T follicular helper cell (primary cell): ENCODE data around the gene DAZAP1.
A peak's percentile ranks its signal among the peaks of the same experiment; 100 is the strongest.

ENCODE experiments used
- DNase-seq: peaks from one replicate; pipeline ENCODE4 v3.0.0-alpha.2; 2020; ENCODE audit warnings: low read depth

DAZAP1 gene

GRCh38 chr19:1377176-1377964 is 30.0 kb upstream of the DAZAP1 start:
- no peak for DNase-seq

- no peak for DNase-seq
These were observed 29.2 kb upstream of the DAZAP1 start for GRCh38 chr19:1377965-1378785.

- DNase-seq: no peak
These were observed 28.1 kb upstream of the DAZAP1 start for GRCh38 chr19:1379126-1379905.

DNA sequence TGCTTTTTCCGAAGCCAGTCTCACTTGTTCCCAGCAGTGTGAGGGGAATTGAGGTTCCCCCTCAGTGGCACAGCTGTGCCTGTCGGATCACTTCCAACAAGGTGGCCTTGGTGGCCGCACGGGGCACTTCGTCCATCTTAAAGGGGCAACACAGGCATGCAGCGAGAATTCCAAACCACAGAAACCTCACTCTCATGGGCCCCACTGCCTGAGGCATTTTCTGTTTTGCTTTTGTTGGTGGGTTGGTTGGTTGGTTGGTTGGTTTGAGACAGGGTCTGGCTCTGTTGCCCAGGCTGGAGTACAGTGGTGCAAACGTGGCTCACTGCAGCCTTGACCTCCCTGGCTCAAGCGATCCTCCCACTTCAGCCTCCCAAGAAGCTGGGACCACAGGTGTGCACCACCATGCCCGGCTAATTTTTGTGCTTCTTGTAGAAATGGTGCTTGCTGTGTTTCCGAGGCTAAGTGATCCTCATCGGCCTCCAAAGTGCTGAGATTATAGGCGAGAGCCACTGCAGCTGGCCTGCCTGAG is 27.4 kb upstream of the DAZAP1 start:
- no peak for DNase-seq

DNA sequence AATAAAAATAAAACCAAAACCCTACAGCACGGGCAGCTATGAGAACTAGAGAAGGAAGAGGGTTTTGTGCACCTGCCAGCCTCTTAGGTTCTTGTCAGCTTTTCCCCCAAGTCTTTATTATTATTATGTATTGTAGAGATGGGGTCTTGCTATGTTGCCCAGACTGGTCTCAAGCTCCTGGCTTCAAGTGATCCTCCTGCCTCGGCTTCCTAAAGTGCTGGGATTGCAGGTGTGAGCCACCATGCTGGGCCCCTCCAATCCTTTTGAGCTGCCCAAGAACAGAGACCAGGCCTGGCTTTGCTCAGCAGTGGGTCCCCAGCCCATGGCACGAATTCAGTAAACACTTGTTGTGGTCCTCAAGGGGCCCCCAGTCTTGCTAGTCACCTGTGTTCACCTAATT is 25.1 kb upstream of the DAZAP1 start:
- no peak for DNase-seq

DNA sequence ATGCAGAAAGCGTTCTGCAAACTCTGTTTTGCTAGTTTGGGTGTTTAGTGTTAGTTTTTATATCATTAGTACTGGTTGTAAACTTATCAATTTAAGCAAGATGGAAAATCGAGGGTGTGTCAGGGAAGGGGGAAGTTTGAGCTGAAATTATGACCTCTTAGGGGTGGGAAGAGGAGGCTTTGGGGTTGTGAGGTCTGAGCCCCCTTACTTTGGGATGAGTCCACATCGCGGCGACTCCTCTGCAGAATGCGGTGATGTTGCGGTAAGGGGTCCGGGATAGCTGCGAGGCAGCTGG is 24.4 kb upstream of the DAZAP1 start:
- DNase-seq: no peak

DNA sequence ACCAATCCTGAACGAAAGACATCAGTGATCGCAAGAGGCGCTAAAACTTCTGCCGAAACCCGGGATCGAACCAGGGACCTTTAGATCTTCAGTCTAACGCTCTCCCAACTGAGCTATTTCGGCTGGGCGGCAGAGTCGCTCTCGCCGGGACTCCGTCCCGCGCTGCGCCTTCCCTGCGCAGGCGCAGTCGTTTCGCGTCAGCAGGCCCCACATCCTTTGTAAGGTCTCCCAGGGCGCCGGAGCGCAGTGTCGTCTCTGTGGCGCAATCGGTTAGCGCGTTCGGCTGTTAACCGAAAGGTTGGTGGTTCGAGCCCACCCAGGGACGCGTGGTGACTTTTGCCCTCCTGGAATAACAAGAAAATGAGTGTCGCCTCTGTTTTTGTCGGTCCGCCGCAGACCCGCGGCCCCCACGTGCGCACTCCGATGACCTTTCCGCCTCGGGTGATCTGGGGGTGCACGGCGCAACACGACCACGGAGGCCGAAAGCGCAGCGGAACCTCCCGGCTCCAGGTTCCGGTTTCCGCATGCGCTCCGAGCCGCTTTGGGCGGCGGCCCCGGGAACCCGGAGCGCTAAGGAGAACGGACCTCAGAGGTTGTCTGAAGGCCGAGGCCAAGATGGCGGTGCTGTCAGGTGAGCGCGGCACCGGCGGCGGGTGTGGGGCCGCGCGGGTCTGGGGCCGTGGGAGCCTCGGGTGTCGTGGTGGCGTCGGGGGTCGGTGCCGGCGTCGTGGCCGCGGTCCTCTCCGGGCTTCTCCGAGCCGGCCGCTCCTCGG is 23.9 kb upstream of the DAZAP1 start, which contains the start of gene NDUFS7:
NDUFS7 (plus strand) TSS at position 596 of the 773 bp plus-strand sequence; CDS start at position 616, 20 bp downstream.
- peak; percentile 86 for DNase-seq

GRCh38 chr19:1384085-1384462 is 23.3 kb upstream of the DAZAP1 start:
- no peak for DNase-seq

- DNase-seq: no peak
These were observed 22.8 kb upstream of the DAZAP1 start for GRCh38 chr19:1384478-1385110.

DNA sequence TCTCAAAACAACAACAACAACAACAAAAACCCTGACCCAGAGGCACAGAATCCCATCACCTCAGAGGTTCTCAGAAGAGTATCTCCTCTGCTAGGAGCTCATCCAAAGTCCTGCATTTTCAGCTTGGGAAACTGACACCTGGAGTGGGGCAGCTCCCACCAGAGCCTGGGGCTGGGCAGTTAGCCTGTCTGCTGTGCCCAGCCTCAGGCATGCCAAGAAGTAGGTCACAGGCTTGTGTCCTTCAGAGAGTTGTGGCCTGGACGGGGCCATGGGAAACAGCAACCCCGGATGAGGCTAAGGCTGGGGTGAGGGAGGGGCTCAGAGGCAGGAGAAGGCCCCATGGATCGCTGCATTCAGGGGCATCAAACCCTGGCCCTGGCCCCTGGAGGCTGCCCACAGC is 21.6 kb upstream of the DAZAP1 start:
- DNase-seq: no peak

- DNase-seq: no peak
These were observed 20.3 kb upstream of the DAZAP1 start for GRCh38 chr19:1386945-1387683.

- DNase-seq: no peak
These were observed 19.4 kb upstream of the DAZAP1 start for GRCh38 chr19:1387684-1388636.

GRCh38 chr19:1388637-1389026 is 18.8 kb upstream of the DAZAP1 start:
- no peak for DNase-seq

DNA sequence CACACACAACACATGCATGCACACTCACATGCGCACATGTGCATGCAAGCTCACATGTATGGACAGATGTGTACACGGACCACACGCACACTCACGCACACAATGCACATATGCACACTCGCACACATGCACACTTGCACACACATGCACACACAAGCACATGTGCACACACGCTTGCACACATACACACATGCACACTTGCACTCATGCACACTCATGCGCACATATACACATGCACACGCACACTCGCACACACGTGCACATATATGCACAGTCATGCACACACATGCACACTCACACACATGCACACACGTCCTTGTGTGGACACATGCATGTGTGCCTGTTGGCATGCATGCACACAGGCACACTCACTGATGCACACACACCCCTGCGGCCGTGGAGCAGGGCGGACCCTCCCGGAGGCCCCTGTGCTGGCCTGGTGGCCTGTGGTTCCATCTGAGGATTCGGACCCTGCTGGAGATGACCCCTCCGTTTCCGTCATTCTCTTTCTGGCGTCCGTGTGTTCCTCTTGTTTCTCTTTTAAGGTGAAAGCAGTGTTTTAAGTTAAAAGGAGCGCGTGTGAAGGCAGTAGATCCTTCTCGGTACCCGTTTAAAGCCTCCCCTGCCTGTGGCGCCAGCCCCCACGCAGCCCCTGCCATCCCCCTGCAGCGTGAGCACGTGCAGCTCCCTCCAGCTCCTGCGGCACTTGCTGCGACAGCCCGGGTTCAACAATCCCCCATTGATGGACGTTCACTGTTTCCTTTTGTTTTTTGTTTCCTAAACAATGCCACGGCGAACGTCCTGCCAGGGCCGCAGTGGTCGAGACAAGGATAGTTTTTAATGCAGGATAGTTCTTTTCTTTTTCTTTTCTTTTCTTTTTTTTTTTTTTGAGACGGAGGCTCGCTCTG is 18.1 kb upstream of the DAZAP1 start:
- no peak for DNase-seq

- DNase-seq: no peak
These were observed 16.4 kb upstream of the DAZAP1 start for GRCh38 chr19:1390890-1391423.

DNA sequence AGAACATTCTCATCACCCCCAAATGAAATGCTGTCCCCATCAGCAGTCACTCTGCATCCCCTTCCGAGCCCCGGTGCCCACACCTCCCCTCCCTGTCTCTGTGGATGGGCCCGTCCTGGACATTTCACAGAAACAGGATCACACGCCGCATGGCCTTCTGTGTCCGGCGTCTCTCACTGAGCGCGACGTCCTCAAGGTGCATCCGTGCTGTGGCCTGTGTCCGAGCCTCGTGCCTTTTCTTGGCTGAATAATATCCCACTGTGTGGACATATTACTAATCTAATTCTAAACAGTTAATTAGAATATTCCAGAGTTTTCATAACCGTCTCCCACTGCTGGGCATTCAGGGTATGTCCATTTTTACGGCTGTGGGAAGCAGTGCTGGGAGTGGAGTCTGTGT is 15.0 kb upstream of the DAZAP1 start:
- DNase-seq: no peak

GRCh38 chr19:1392939-1393530 is 14.4 kb upstream of the DAZAP1 start:
- no peak for DNase-seq
